Measurements from ENCODE around the gene CFAP69. TPM values are rescaled to one million over a fixed set of nuclear protein-coding genes. Genes with fewer than 3 reads are reported as not detected.
"Not testable (repeated sequence)": the region's sequence is repeated elsewhere in the genome, so short reads cannot be mapped to it uniquely, and the experiment has no call there.

The CFAP69 gene
- total RNA-seq, 4 donors from 2014 or later = 3.0 to 8.6 (median 7.5) TPM

- peak overlapping the region; percentile 27 to 47 (median 40) for H3K27ac ChIP-seq (replicated peaks in 1 of 4)
- intact Hi-C loops (cut with DNase I) = no loop called here
- no peaks in the 10 kb centered on the region for H3K9me3 ChIP-seq
- WGBS = 77% methylated on average over 1 of the region's 1 CpG
- no peaks in the 10 kb centered on the region for H3K36me3 ChIP-seq
- no peak overlapping the region for H3K4me3 ChIP-seq
- TF ChIP-seq EP300 (IDR thresholded peaks at IDR 0.05) (no peak), CTCF (IDR thresholded peaks at IDR 0.05) (no peak), POLR2AphosphoS5 (IDR thresholded peaks at IDR 0.05) (no peak), POLR2A (IDR thresholded peaks at IDR 0.05; ENCODE audit: low read depth) (no peak)
- peaks cover 3 to 24% (median 11%) of the 10 kb centered on the region in 4 donors for H3K4me1 ChIP-seq
- no peak for DNase-seq (ENCODE audit: extremely low spot score)
- H3K27me3 ChIP-seq = no peaks in the 10 kb centered on the region
Measured at GRCh38 chr7:90251304-90251635, 6.3 kb downstream of the CFAP69 start.

DNA sequence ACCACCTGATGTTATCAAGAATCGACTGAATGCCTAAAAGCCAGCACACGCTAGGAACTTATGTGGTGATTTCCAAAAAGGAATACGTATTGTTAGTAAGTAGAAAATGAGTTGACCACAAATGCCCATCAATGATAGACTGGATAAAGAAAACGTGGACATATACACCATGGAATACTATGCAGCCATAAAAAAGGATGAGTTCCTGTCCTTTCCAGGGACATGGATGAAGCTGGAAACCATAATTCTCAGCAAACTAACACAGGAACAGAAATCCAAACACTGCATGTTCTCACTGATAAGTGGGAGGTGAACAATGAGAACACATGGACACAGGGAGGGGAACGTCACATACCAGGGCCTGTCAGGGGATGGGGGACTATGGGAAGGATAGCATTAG is 11.0 kb downstream of the CFAP69 start:
- DNase-seq (ENCODE audit: extremely low spot score); intact Hi-C loops (cut with DNase I); H3K36me3 ChIP-seq; H3K9me3 ChIP-seq; H3K27ac ChIP-seq (replicated peaks in 1 of 4); H3K4me1 ChIP-seq; H3K4me3 ChIP-seq; H3K27me3 ChIP-seq: not testable (repeated sequence)
- WGBS = 94% methylated on average over 5 of the region's 5 CpGs

- Histone ChIP-seq H3K27ac (replicated peaks in 1 of 4) (no peak overlapping the region), H3K36me3 (no peaks in the 10 kb centered on the region), H3K9me3 (no peaks in the 10 kb centered on the region), H3K27me3 (no peaks in the 10 kb centered on the region), H3K4me1 (no peaks in the 10 kb centered on the region), H3K4me3 (no peak overlapping the region)
- 41% methylated on average over 1 of the region's 1 CpG for WGBS
- no peak for DNase-seq (ENCODE audit: extremely low spot score)
- intact Hi-C loops (cut with DNase I) = no loop called here
- TF ChIP-seq CTCF (IDR thresholded peaks at IDR 0.05) (no peak), POLR2AphosphoS5 (IDR thresholded peaks at IDR 0.05) (no peak), POLR2A (IDR thresholded peaks at IDR 0.05; ENCODE audit: low read depth) (no peak), EP300 (IDR thresholded peaks at IDR 0.05) (no peak)
Measured at GRCh38 chr7:90256778-90257177, 11.8 kb downstream of the CFAP69 start.

DNA sequence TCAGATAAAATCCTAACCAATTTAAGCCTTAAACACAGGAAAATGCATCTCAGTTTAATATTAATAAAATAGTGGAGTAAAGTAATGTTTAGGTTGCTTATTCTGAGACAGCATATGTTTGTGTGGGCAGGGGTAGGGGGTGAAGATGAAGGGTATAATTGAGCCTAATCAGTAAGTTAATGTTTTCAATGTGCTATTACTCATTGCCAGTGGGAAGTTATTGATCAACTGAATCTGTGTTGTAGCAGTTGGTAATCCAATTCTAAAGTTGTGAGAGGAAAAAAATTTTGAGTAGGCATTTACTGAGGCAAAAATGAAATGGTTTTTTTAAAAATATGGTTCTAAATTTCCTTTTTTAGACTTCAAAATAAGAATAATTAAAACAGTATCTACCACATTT is 16.5 kb downstream of the CFAP69 start:
- no peaks in the 10 kb centered on the region for H3K36me3 ChIP-seq
- H3K9me3 ChIP-seq = no peaks in the 10 kb centered on the region
- intact Hi-C loops (cut with DNase I) = no loop called here
- H3K4me3 ChIP-seq = no peak overlapping the region
- DNase-seq (ENCODE audit: extremely low spot score) = no peak
- no peaks in the 10 kb centered on the region for H3K27me3 ChIP-seq
- TF ChIP-seq EP300 (IDR thresholded peaks at IDR 0.05) (no peak), CTCF (IDR thresholded peaks at IDR 0.05) (no peak)
- H3K4me1 ChIP-seq = no peaks in the 10 kb centered on the region
- H3K27ac ChIP-seq (replicated peaks in 1 of 4) = no peak overlapping the region

GRCh38 chr7:90262438-90262837 is 17.5 kb downstream of the CFAP69 start:
- Histone ChIP-seq H3K27me3 (no peaks in the 10 kb centered on the region), H3K4me3 (no peak overlapping the region)

More at GRCh38 chr7:90262438-90262837, 17.5 kb downstream of the CFAP69 start:
- Histone ChIP-seq H3K9me3 (no peaks in the 10 kb centered on the region), H3K27ac (replicated peaks in 1 of 4) (no peak overlapping the region), H3K36me3 (no peaks in the 10 kb centered on the region), H3K4me1 (no peaks in the 10 kb centered on the region)
- intact Hi-C loops (cut with DNase I) = loop anchor here (2.0 kb wide), 1 partner anchor 108 kb away; the partner anchor contains the start of gene STEAP1
- no peak for DNase-seq (ENCODE audit: extremely low spot score)
- TF ChIP-seq EP300 (IDR thresholded peaks at IDR 0.05) (no peak), CTCF (IDR thresholded peaks at IDR 0.05) (peak; percentile 48 to 60 (median 59))

Data from esophagus muscularis mucosa (tissue), 4 donors.